NCI-H2081 treated with DMSO at 0.1 percent for 48 hours (cell line): Measurements from ENCODE around the gene HBB.

Experiments used
- DNase-seq: peaks from one replicate; lab custom pipeline; 2025; lab: John Stamatoyannopoulos, UW

HBB gene

DNA sequence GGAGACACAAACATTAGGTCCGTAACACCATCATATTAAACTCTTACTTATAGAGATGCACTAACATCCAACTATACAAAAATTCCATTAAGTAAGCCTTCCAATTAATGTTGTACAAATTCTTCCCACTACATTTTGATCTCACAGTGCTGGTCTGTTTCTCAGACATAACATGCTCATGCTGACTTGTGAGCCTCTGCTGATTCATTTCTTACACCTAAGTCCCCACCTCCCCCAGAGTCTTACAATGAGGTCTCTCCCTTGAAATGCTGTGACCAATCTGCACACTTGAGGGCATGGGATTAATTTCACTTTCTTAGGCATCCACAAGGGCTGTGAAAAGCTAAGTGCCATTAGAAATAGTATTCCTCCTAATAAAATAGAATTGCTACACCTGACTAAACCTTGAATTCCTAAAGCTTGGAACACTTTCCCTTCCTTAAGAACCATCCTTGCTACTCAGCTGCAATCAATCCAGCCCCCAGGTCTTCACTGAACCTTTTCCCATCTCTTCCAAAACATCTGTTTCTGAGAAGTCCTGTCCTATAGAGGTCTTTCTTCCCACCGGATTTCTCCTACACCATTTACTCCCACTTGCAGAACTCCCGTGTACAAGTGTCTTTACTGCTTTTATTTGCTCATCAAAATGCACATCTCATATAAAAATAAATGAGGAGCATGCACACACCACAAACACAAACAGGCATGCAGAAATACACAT is 20.8 kb upstream of the HBB start:
- DNase-seq, result no peak

GRCh38 chr11:5246772-5247471 is 20.1 kb upstream of the HBB start:
- DNase-seq, result no peak

GRCh38 chr11:5245155-5245554 is 18.3 kb upstream of the HBB start:
- no peak for DNase-seq

- DNase-seq, result no peak
These were observed 16.9 kb upstream of the HBB start for GRCh38 chr11:5243816-5244180.

- no peak for DNase-seq
These were observed 16.3 kb upstream of the HBB start for GRCh38 chr11:5242933-5243815.

DNA sequence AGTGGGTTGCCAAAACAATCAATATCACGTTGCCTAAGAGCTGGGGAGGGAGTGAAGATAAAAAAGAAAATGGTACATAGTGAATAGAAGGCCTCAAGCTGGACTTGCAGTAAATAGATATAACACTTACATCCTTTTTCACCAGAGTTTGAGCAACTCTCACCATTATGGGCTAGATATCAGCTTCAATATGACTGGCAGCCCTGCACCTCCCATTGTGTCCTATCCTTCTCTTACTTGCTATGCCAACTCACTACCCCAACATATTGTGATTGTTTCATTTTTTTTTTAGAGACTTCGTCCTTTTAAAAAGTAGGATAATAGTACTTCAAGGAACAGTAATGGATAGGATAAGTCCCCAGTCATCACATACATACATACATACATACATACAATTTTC is 15.3 kb upstream of the HBB start:
- no peak for DNase-seq

DNA sequence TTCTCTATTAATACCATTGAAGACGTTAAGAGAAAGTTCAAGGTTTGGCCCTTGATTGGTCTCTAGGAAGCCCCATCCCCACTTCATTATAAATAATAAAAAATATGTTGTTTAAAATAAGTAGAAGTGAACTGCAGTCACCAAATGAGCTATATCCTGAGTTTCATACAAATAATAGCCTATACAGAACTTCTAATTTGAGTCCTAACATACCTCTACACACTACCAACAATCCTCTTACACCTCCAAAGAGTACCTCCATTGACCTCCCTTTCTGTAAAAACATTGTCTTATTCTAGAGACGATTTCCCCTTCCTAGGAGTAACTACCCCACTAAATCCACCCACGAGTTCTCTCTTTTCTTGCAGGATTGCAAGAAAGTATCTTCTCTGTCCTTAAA is 14.6 kb upstream of the HBB start:
- no peak for DNase-seq

- no peak for DNase-seq
These were observed 13.6 kb upstream of the HBB start for GRCh38 chr11:5240458-5240857.

- DNase-seq, result no peak
These were observed 13.2 kb upstream of the HBB start for GRCh38 chr11:5240056-5240455.

DNA sequence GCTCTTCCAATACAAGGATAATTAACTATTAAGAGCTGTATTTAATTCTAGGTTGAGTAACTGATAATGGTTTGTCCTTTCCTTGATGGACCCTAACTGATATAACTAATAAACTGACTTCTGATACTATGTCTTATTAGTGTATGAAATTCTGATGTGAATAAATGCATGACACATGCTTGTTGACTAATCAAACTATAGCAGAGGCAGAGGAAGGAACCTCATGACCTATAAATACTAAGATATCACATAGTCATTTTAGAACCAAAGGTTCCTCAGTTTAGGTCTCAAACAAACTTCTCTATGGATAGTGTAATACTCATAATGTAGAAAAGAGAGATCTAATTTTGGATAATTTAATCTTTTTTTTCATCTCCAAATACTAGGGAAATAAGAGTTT is 12.2 kb upstream of the HBB start:
- DNase-seq, result no peak

DNA sequence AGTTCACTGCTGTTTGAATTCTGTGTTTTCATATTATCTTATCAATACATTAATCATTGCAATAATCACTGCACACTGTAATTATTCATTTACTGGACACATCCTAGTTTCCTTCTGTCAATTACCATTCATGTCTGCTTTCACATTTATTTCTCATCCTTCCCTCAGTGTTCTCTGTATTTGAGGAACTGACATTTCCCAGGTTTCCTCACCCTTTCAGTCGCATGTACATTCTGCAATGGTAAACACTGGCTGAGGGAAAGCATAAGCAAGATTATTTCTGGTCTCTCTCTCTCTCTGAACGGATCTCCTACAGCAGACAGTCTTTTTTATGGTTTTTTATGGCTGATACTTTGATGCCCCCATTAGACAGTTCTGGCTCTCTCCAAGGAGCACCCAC is 11.6 kb upstream of the HBB start:
- DNase-seq, result no peak

DNA sequence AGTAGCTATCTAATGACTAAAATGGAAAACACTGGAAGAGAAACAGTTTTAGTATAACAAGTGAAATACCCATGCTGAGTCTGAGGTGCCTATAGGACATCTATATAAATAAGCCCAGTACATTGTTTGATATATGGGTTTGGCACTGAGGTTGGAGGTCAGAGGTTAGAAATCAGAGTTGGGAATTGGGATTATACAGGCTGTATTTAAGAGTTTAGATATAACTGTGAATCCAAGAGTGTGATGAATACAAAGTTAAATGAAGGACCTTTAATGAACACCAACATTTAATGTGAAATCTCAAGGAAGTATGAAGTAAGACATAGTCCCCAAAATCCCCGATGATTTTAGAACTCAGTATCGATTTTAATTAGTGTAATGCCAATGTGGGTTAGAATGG is 10.5 kb upstream of the HBB start:
- DNase-seq, result no peak

DNA sequence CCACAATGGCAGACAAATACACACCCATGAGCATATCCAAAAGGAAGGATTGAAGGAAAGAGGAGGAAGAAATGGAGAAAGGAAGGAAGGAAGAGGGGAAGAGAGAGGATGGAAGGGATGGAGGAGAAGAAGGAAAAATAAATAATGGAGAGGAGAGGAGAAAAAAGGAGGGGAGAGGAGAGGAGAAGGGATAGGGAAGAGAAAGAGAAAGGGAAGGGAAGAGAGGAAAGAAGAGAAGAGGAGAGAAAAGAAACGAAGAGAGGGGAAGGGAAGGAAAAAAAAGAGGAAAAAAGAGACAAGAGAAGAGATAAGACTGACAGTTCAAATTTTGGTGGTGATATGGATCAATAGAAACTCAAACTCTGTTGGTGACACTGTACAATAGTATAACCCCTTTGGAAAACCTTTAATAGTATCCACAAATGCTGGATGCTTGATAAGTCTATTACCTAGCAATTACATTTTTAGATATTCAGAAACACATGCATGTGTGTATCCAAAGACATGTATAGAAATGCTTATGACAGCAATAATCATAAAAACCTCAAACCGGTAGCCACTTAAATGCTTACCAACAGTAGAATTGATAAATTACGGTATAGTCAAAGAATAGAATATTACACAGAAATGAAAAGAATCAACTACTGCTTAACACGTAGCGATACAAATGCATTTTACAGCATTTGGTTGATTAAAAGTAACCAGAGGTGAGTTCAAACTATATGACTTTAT is 8.7 kb upstream of the HBB start:
- DNase-seq, result no peak

GRCh38 chr11:5234381-5234834 is 7.5 kb upstream of the HBB start, which contains the start of gene HBD:
TSS of gene HBD (minus strand) at chr11:5234483. CDS start at chr11:5234433, 50 bp downstream.
- no peak for DNase-seq

GRCh38 chr11:5233307-5233706 is 6.4 kb upstream of the HBB start:
- DNase-seq, result no peak

- no peak for DNase-seq
These were observed 6.0 kb upstream of the HBB start for GRCh38 chr11:5232821-5233220.

DNA sequence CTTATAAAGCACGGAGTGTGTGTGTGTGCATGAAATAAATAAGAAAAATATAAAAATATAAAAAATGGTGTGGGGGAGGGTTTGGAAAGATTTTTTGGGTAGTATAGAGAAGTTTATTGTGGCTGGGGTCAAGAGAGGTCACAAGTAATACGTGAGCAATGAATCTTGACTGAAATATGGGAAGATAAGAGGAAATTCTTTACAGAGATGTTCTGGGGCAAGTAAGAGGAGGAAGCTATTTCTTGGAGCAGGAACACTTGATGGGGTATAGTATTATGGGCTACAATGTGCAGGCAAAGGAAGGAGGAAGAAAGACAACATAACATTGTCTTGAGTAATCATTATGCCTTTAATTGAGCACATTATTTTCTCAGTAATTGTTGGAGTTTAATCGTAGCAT is 5.3 kb upstream of the HBB start:
- no peak for DNase-seq

DNA sequence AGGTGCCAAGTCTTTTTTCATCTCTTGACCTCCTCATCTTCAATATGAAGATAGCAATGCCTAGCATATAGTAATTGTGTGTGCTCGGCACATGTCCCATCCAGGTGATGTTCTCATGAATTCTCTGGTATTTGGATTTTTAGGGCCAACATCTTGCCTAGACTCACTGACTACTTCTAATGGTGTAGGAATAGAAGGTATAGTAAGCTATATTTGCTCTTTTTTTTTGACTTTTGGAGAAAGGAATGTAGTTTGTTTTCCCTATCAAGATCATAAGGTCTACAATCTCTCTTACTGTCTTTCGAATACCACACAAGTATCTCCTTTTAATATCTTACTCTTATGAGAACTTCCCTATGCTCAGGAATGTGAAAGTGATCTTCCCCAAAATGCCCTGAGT is 4.2 kb upstream of the HBB start:
- DNase-seq, result no peak

- DNase-seq, result no peak
These were observed 3.4 kb upstream of the HBB start for GRCh38 chr11:5230266-5230665.

GRCh38 chr11:5229796-5230195 is 2.9 kb upstream of the HBB start:
- DNase-seq, result no peak

GRCh38 chr11:5229356-5229755 is 2.5 kb upstream of the HBB start:
- no peak for DNase-seq

- no peak for DNase-seq
These were observed 1.3 kb upstream of the HBB start for GRCh38 chr11:5228124-5228523.
